Fibroblast of the aortic adventitia (primary cell): Measurements from ENCODE around the gene HTRA1. TPM values are rescaled to one million over a fixed set of nuclear protein-coding genes. Genes with fewer than 3 reads are reported as not detected.

Source experiments
- DNase-seq: peaks from one replicate; pipeline ENCODE4 v3.0.0-alpha.2; 2010; ENCODE audit warnings: low read depth
- H3K4me3 ChIP-seq: 2 replicates; pipeline ENCODE4 v1.5.1; 2011; ENCODE audit warnings: low read depth, mild to moderate bottlenecking, control low read depth, low read length, moderate library complexity
- CTCF ChIP-seq: IDR thresholded peaks from 2 replicates; pipeline ENCODE4 v1.5.1; 2011; ENCODE audit warnings: mild to moderate bottlenecking, low read length, control low read depth, inconsistent platforms; ENCODE audit not compliant: insufficient read depth
- total RNA-seq: library from RNA; depleted of rRNA; stranded (reverse); fragments of >200 nt; gene quantifications from 2 replicates; pipeline ENCODE4 v1.2.3, GENCODE V29; 2012; ENCODE audit warnings: low replicate concordance

HTRA1 gene
- total RNA-seq, 1 donor: 156 TPM

GRCh38 chr10:122543676-122544445 lies 82.5 kb downstream of the HTRA1 start:
- no peak overlapping the region for H3K4me3 ChIP-seq
- TF ChIP-seq CTCF: no peak
- DNase-seq: no peak

- no peak overlapping the region for H3K4me3 ChIP-seq
- DNase-seq: no peak
- no peak for TF ChIP-seq CTCF
Observed at GRCh38 chr10:122544493-122544892, 83.1 kb downstream of the HTRA1 start.

- DNase-seq: no peak
- no peak for TF ChIP-seq CTCF
- no peak overlapping the region for H3K4me3 ChIP-seq
Observed at GRCh38 chr10:122546242-122546641, 84.9 kb downstream of the HTRA1 start.

- H3K4me3 ChIP-seq: no peak overlapping the region
- TF ChIP-seq CTCF: no peak
- DNase-seq: no peak
Observed at GRCh38 chr10:122548407-122549085, 87.2 kb downstream of the HTRA1 start.

- DNase-seq: no peak
- no peak for TF ChIP-seq CTCF
- no peak overlapping the region for H3K4me3 ChIP-seq
Observed at GRCh38 chr10:122549636-122550035, 88.3 kb downstream of the HTRA1 start.

GRCh38 chr10:122550427-122550826 lies 89.1 kb downstream of the HTRA1 start:
- H3K4me3 ChIP-seq: no peak overlapping the region
- TF ChIP-seq CTCF: no peak
- DNase-seq: no peak

- TF ChIP-seq CTCF: no peak
- no peak for DNase-seq
- H3K4me3 ChIP-seq: no peak overlapping the region
Observed at GRCh38 chr10:122550983-122551382, 89.6 kb downstream of the HTRA1 start.
